ENCODE results near the gene ARMCX4.
"Not testable (repeated sequence)": the region's sequence is repeated elsewhere in the genome, so short reads cannot be mapped to it uniquely, and the experiment has no call there.

ARMCX4 gene

DNA sequence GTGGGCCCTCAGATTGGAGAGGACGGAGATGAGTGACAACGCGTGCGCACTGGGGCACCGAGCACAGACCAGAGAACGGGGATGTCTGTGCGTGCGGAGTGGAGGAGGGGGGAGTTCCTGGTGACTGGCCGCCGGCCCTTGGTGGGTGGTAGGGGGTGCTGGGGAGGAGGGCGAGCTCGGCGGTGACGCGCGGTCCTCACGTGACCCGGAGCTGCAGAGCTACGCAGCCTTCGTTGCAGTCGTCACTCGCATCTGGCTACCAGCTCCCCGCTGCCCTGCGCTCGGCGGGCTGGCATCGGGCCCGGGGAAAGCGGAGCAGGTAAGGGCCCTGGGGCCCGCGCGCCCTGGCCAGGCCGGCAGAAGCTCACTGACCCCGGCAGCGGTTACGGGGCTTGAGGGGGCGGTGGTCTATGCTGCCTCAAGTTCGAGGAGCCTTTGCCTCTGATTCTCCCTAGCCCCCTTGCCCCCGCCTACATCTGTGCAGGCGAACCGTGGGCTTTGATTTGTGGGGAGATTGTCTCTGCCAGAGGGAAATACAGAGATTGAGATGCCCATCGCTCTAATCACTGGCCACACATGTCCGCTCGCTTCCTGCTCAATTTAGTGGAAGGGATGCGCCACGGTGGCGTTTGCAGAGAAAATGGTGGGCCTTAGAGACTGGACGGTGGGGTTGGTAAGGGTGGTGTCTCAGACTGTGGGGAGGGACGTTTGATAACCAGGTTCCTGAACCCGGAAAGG is at the start of gene ARMCX4:
Gene ARMCX4, plus strand, starts transcription at position 245 of the 738 bp plus-strand sequence. CDS start 3,134 bp downstream, outside the sequence.
- DNase-seq (ENCODE audit: low spot score), result peak; percentile 66

GRCh38 chrX:101442085-101442484 is 43.2 kb upstream of the ARMCX4 start:
- DNase-seq (ENCODE audit: low spot score), result no peak

GRCh38 chrX:101449279-101449678 is 36.0 kb upstream of the ARMCX4 start:
- DNase-seq (ENCODE audit: low spot score), result no peak

DNA sequence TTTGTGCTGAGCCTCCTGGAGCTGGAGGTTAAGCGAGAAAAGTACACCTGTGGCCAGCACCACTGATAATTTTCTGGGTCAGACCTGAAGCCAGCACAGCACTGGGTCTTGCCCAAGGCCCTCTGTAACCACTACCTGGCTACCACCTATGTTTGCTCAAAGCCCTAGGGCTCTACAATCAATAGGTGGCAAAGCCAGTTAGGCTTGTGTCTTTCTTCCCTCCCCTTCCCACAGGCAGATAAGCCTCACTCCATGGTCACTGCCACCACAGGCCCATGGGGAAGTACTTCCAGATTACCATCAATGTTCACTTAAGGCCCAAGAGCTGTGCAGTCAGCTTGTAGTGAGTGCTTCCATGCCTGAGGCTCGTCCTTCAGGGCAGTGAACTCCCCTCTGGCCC is 35.2 kb upstream of the ARMCX4 start:
- no peak for DNase-seq (ENCODE audit: low spot score)

DNA sequence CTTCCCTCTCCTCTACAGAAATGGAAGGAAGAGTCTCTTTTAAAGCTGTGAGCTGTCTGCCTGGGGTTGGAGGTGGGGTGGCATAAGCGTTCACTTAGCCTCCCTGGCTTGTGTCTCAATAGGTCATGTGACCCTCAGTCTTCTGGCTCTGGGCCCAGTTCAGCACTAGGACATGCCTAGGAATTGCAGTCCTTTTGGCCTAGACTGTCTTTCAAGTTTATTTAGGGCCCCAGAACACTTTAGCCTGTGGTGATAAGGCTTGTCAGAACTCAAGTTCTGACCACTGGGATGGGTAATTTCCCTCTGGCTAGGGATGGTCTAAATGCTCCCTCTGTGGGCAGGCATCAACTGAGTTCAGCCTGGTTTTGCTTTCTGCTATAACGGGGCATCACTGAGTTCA is 34.3 kb upstream of the ARMCX4 start:
- no peak for DNase-seq (ENCODE audit: low spot score)

DNA sequence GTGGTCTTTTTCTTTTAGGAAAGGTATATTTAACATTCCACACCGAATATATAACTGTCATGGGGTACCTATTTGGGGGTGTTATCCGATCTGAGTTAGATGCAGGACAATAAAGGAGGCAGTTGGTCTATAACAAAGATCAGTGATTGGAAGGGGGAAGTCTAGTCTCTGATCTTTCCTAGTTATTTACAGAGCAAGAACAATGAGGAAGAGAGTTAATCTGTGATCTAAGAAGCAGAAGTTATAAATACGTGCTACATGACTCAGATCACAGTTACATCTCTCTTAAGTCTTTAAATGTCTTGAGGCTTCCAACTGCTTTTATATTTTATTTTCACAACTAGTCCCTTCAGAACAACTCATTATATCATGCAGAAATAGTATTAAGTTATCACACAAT is 33.2 kb upstream of the ARMCX4 start:
- no peak for DNase-seq (ENCODE audit: low spot score)

DNA sequence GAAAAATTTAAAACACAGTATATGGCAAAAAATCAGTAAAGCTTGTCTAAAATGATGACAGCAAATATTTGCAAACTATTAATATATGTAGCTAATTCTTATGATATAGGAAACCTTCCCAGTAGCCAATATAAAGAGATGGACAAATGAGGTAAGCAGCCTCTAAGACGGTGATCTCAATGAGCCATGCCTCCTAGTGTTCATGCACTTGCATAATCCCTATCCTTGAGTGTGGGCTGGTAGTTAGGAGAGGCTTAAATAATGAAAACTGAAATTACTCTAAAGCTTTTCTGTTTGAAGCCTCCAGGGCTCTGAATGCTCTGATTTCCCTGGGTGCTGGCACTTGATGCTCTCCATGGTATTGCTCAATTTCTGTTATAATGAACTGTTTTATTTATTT is 24.6 kb upstream of the ARMCX4 start:
- DNase-seq (ENCODE audit: low spot score), result no peak

- DNase-seq (ENCODE audit: low spot score), result peak; percentile 43
Measured at GRCh38 chrX:101462892-101463291, 22.4 kb upstream of the ARMCX4 start.

GRCh38 chrX:101478366-101478765 is 6.9 kb upstream of the ARMCX4 start:
- no peak for DNase-seq (ENCODE audit: low spot score)

DNA sequence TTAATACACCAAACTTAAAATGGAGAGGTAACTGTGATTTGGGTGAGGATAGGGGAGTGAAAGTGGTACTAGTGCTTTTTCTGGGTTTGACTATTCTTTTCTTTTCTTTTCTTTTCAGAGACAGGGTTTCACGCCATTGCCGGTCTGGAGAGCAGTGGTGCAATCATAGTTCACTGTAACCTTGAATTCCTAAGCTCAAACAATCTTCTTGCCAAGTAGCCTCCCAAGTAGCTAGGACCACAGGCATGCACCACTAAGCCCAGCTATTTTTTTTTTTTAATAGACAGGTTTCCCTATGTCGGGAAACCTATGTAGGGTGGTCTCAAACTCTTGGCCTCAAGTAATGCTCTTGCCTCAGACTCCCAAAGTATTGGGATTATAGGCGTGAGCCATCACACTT is 3.0 kb upstream of the ARMCX4 start:
- no peak for DNase-seq (ENCODE audit: low spot score)

DNA sequence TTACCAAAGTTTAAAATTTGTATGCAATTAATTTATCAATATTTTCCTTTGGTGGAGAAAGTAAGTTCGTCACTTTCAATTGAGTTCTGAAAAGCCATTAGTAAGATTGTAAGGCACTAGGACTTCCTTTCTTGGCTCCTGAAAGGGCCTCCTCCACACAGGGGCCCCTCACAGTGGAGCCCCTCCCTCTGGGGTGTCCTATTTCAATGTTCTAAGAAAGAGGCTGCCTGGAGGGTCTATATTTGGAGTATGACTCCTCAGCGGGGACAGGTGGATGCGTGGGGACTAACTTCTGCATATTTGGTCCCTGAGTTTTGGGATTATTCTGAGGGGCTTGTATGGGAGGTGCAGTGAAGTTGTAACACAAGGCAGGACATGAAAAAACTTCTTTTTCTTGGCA is 1.6 kb upstream of the ARMCX4 start:
- no peak for DNase-seq (ENCODE audit: low spot score)

- DNase-seq (ENCODE audit: low spot score), result no peak
Measured at GRCh38 chrX:101484135-101484534, 1.1 kb upstream of the ARMCX4 start.

- no peak for DNase-seq (ENCODE audit: low spot score)
Measured at GRCh38 chrX:101488796-101489195, 3.5 kb downstream of the ARMCX4 start.

- DNase-seq (ENCODE audit: low spot score), result no peak
Measured at GRCh38 chrX:101491943-101492342, 6.7 kb downstream of the ARMCX4 start.

GRCh38 chrX:101493225-101493624 is 8.0 kb downstream of the ARMCX4 start:
- no peak for DNase-seq (ENCODE audit: low spot score)

DNA sequence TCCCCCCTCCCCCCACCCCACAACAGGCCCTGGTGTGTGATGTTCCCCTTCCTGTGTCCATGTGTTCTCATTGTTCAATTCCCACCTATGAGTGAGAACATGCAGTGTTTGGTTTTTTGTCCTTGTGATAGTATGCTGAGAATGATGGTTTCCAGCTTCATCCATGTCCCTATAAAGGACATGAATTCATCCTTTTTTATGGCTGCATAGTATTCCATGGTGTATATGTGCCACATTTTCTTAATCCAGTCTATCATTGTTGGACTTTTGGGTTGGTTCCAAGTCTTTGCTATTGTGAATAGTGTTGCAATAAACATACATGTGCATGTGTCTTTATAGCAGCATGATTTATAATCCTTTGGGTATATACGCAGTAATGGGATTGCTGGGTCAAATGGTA is 17.7 kb downstream of the ARMCX4 start:
- not testable (repeated sequence) for DNase-seq (ENCODE audit: low spot score)

- DNase-seq (ENCODE audit: low spot score), result no peak
Measured at GRCh38 chrX:101507372-101507771, 22.1 kb downstream of the ARMCX4 start.

- DNase-seq (ENCODE audit: low spot score), result no peak
Measured at GRCh38 chrX:101507986-101508385, 22.7 kb downstream of the ARMCX4 start.

DNA sequence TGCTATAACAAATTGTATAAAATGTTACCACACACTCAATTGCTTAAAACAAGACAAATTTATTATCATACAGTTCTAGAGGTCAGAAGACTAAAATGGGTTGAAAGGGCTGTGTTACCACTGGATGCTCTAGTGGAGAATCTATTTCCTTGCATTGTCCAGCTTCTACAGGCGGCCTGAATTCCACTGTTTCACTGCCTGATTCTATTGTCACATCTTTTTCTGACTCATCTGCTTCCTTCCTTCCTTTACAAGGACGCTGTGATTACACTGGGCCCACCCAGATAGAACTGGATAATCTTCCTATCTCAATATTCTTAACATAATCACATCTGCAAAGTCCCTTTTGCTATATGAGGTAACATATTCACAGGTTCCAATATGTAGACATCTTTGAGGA is 45.7 kb downstream of the ARMCX4 start:
- no peak for DNase-seq (ENCODE audit: low spot score)
